Coronary artery (tissue), 2 donors: Measurements from ENCODE around the gene NTNG2.

Source experiments
- DNase-seq: peaks from one replicate; pipeline ENCODE4 v3.0.0-alpha.2; 2017; ENCODE audit warnings: low spot score
- H3K27ac ChIP-seq, 2 donors: fragments of 200-600 bp; sonication (generic); one replicate each; pipeline ENCODE4 v1.5.1; 2016 to 2019
- H3K4me3 ChIP-seq: fragments of 200-600 bp; sonication (generic); 2 replicates; pipeline ENCODE4 v1.5.1; 2016; ENCODE audit warnings: mild to moderate bottlenecking, moderate library complexity
- TF ChIP-seq, protein P1 (sequence below): fragments of 200-600 bp; sonication (generic); IDR thresholded peaks from one replicate; pipeline ENCODE4 v1.5.1; 2019; ENCODE audit warnings: antibody characterized with exemption

Gene NTNG2

DNA sequence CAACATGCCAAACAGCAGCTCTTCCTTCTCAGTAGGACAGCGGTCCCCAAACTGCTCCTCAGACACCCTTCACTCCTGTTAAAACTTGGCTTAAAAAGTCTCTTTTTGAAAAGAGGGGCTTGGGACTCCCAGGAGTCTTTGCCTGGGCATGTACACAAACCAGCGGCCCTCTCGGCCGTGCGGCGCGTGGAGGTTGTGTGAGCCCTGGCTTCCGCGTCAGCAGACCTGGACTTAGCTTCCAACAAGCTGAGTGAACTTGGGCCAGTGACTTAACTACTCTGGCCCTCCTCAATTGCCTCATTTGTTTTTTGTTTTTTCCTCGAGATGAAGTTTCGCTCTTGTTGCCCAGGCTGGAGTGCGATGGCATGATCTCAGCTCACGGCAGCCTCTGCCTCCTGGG lies 15.3 kb upstream of the NTNG2 start:
- no peak for DNase-seq
- TF ChIP-seq, protein P1, sequence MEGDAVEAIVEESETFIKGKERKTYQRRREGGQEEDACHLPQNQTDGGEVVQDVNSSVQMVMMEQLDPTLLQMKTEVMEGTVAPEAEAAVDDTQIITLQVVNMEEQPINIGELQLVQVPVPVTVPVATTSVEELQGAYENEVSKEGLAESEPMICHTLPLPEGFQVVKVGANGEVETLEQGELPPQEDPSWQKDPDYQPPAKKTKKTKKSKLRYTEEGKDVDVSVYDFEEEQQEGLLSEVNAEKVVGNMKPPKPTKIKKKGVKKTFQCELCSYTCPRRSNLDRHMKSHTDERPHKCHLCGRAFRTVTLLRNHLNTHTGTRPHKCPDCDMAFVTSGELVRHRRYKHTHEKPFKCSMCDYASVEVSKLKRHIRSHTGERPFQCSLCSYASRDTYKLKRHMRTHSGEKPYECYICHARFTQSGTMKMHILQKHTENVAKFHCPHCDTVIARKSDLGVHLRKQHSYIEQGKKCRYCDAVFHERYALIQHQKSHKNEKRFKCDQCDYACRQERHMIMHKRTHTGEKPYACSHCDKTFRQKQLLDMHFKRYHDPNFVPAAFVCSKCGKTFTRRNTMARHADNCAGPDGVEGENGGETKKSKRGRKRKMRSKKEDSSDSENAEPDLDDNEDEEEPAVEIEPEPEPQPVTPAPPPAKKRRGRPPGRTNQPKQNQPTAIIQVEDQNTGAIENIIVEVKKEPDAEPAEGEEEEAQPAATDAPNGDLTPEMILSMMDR: no peak
- Histone ChIP-seq H3K27ac (no peak overlapping the region), H3K4me3 (no peak overlapping the region)

DNA sequence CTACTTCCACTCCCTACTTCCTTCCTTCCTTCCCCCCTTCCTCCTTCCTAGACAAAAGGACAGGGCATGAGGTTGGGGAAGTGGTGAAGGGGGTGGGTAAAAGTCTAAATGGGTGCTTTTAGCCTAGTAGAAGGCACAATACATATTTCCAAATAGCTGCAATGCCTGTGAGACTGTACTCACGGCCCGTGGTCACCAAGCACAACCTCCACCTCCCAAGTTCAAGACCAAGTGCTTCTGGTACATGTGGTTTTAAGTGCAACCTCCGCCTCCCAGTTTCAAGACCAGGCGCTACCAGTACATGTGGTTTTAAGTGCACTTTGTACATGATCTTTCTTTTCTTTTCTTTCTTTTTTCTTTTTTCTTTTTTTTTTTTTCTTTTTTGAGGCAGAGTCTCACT lies 14.5 kb upstream of the NTNG2 start:
- Histone ChIP-seq H3K27ac (no peak overlapping the region), H3K4me3 (no peak overlapping the region)
- TF ChIP-seq, protein P1: no peak
- no peak for DNase-seq

DNA sequence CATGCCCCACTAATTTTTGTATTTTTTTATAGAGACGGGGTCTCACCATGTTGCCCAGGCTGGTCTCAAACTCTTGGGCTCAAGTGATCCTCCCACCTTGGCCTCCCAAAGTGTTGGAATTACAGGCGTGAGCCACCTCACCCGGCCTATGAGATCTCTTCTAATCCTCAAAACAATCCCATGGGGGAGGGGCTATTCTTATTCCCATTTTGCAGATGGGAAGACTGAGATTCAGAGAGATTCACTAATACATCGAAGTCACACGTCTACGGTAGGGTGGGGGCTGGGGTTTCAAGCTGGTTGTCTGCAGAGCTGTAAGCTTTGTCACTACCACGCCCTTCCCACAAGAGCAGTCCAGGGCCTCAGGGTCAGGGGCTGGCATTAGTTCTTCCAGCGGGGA lies 14.0 kb upstream of the NTNG2 start:
- Histone ChIP-seq H3K27ac (no peak overlapping the region), H3K4me3 (no peak overlapping the region)
- no peak for DNase-seq
- TF ChIP-seq, protein P1: no peak

DNA sequence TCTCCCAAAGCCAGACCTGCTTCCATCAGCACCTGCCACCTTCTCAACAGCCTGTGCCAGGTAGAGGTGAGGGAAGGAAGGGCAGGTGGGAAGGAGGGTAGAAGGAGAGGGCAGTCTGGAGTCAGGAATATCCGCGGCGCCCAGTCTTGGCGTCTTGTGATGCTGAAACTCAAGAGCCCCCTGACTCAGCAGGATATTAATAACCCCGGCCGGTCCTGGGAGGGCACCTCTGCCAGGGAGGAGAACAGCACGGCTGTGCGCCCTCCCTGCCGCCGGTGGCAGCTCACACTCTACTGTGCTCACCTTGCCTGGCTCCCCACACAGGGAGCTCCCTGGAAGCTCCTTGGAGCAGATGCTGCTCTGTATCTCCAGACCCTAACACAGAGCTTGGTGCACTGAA lies 11.6 kb upstream of the NTNG2 start:
- no peak overlapping the region for H3K27ac ChIP-seq
- TF ChIP-seq, protein P1: no peak
- no peak for DNase-seq
- H3K4me3 ChIP-seq: no peak overlapping the region

DNA sequence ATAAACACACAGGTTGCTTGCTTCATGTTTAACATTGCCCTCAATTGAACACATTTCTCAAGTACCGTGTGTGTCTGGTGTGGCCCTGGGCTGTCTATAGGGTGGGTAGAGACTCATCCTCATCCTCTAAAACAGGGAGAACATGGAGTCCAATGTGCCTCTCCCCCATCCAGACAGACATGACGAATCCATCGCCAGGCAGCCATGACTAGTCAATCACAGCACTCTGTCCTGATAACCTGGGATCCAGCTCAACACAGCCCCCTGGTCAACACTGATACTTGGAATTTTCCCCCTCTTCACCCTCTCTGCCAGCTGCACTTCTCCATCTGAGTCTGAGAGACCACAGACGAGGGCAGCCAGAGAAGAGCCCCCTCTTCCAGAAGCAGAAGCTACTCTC lies 10.7 kb upstream of the NTNG2 start:
- Histone ChIP-seq H3K27ac (no peak overlapping the region), H3K4me3 (no peak overlapping the region)
- TF ChIP-seq, protein P1: no peak
- DNase-seq: no peak

DNA sequence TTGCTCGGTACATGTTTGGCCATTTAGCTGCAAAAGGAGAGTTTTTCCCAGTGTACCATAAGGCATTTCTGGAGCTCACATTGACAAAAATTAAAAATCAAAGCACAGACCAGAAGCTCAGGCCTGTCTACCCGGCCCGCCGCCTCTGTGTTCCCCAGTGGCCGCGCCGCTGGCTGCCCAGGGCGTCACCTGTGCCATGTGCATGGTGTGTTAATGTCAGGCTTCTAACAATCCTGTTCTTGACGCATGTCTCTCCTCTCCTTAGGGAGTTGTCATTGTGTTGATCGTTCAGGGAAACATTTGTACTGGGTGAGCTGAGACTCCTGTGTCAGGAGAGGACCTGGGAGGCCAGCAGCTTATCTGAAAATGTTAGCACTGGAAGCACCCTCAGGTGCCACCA lies 9.6 kb upstream of the NTNG2 start:
- Histone ChIP-seq H3K4me3 (no peak overlapping the region), H3K27ac (no peak overlapping the region)
- DNase-seq: no peak
- TF ChIP-seq, protein P1: no peak

DNA sequence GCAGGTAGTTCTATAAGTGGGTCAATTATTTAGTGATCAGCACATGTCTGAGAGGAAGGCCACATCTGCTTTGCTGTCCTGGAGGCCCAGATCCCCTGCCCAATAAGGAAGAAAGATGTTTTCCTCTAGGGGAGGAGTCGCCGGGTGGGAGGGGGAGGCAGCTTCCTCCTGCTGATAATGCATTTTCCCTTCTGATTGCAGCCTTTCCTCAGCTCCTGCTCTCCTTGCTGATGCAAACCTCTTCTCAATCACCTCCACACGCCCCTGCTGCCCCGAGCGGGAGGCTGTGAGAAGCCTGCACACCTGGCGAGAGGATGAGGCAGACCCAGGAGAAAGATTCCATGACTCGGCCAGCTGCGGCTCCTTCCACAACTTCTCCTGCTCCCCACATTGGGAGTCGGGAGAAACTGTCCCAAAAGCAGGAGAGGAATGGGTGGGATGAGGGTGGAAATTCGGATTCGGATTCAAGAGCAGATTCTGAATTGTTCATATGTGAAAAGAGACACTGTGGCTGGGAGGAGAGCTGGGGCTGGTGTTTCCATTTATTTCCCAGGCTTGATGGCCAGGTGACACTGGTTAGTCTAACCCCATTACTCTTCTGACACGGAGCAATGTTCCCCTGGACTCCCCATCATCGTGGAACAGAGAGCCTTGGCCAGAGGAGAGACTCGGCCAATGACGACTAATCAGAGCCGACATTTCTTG lies 6.8 kb upstream of the NTNG2 start:
- DNase-seq: no peak
- TF ChIP-seq, protein P1: no peak
- H3K4me3 ChIP-seq: no peak overlapping the region
- H3K27ac ChIP-seq: no peak overlapping the region
